Forelimb muscle (tissue), 1 donor: Measurements from ENCODE around the gene THRA. TPM values are rescaled to one million over a fixed set of nuclear protein-coding genes. Genes with fewer than 3 reads are reported as not detected.

Source experiments
- DNase-seq: peaks from one replicate; pipeline ENCODE4 v3.0.0-alpha.2; 2013; ENCODE audit warnings: low read depth
- polyA plus RNA-seq: library from polyadenylated mRNA; unstranded; fragments of 120-200 nt; gene quantifications from one replicate; pipeline ENCODE4 v1.2.1, GENCODE V29; 2013; ENCODE audit not compliant: insufficient read length

THRA gene
- polyA plus RNA-seq: 72.2 TPM

DNA sequence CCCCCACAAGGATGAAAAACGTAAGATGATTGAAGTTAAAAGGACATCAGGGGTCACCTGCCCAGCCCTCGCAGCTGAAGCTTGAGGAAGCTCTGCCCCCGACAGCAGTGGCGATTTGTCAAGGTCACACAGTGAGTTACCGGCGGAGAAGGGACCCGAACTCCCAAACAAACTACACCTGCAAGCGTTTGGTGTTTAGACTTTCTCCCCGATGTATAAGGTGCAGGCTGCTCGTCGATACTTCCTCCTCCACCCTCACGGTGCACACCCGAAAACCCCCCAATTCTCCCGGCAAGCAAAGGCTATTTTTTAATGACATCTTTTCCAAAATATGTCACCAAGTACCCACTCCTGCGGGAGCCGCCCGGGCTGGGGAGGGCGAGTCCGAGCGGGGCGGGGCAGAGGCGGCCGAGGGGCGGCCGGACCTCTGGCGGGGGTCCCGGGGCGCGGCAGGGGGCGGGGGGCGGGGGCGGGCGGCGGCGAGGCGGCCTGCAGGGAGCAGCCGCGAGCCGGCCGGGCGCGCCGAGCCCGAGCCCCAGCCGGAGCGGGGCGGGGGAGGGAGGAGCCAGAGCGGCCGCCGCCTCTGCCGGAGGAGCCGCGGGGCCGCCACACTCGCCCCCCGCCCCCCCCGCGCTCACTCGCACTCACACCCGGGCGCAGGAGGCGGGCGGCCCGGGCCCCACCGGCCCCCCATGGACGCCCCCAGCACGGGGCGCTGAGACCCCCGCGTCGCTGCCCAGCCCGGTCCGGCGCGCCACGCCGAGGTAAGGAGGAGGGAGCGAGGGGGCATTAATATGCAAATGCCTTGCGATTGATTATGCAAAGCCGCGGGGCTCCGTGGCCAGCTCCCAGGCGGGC, at the start of gene THRA:
TSS of gene THRA (plus strand) at position 637 of the 858 bp plus-strand sequence. CDS start 11,524 bp downstream, outside the sequence.
- DNase-seq: no peak

- DNase-seq: no peak
These were observed 48.3 kb upstream of the THRA start for GRCh38 chr17:40014375-40014980.

- no peak for DNase-seq
These were observed 47.5 kb upstream of the THRA start, which contains the start of gene CSF3 for GRCh38 chr17:40015005-40015997. CSF3 (plus strand) TSS chr17:40015440; CDS start chr17:40015475, 35 bp downstream.

DNA sequence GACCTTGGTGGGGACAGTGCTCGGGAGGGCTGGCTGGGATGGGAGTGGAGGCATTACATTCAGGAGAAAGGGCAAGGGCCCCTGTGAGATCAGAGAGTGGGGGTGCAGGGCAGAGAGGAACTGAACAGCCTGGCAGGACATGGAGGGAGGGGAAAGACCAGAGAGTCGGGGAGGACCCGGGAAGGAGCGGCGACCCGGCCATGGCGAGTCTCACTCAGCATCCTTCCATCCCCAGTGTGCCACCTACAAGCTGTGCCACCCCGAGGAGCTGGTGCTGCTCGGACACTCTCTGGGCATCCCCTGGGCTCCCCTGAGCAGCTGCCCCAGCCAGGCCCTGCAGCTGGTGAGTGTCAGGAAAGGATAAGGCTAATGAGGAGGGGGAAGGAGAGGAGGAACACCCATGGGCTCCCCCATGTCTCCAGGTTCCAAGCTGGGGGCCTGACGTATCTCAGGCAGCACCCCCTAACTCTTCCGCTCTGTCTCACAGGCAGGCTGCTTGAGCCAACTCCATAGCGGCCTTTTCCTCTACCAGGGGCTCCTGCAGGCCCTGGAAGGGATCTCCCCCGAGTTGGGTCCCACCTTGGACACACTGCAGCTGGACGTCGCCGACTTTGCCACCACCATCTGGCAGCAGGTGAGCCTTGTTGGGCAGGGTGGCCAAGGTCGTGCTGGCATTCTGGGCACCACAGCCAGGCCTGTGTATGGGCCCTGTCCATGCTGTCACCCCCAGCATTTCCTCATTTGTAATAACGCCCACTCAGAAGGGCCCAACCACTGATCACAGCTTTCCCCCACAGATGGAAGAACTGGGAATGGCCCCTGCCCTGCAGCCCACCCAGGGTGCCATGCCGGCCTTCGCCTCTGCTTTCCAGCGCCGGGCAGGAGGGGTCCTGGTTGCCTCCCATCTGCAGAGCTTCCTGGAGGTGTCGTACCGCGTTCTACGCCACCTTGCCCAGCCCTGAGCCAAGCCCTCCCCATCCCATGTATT, 46.5 kb upstream of the THRA start:
- no peak for DNase-seq

DNA sequence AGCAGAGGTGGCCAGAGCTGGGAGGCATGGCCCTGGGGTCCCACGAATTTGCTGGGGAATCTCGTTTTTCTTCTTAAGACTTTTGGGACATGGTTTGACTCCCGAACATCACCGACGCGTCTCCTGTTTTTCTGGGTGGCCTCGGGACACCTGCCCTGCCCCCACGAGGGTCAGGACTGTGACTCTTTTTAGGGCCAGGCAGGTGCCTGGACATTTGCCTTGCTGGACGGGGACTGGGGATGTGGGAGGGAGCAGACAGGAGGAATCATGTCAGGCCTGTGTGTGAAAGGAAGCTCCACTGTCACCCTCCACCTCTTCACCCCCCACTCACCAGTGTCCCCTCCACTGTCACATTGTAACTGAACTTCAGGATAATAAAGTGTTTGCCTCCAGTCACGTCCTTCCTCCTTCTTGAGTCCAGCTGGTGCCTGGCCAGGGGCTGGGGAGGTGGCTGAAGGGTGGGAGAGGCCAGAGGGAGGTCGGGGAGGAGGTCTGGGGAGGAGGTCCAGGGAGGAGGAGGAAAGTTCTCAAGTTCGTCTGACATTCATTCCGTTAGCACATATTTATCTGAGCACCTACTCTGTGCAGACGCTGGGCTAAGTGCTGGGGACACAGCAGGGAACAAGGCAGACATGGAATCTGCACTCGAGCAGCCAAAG, 45.2 kb upstream of the THRA start:
- no peak for DNase-seq

DNA sequence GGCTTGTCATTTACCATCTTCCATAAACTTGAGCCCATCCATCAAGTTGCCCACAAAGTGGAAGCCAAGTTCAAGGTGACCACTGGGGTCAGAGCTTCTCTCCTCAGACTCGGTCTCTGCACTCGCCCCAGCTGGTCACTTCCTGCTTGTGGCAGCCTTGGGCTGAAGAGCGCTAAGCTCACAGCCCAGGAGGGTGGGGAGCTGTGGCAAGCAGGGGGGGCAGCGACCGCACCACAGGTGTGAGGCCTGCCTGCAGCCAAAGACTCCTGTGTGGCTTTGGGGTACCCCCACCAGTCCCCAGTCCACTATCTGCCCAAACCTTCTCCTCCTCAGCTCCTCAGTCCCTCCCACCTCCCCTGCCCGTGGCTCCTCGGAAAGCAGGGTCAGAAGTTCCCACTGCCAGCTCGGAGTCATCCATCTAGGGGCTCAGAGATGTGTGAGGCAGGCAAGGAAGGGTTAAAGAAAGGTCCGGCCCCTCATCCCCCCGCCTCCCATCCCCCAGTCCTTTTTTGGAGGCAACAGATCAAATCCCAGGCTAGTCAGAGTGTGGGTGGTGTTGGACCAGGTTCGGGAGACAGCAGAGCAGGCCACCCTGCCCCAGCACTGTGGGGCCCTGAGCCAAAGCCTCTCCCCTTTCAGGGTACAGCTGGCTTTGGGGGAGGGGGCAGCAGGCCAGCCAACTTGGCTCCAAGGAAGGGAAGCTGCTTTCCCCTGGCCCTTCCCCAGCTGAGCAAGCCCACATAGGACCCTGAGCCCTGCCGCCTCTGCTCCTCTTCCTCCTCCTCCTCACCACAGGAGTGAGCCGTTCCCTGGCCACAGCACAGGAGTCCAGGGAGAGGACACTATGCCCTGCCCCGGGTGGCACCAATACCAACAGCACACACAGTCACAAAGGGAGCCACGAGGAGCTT, 44.3 kb upstream of the THRA start:
- DNase-seq: no peak

- no peak for DNase-seq
These were observed 43.4 kb upstream of the THRA start for GRCh38 chr17:40019140-40019991.

- no peak for DNase-seq
These were observed 42.6 kb upstream of the THRA start for GRCh38 chr17:40020146-40020545.

- DNase-seq: no peak
These were observed 41.3 kb upstream of the THRA start for GRCh38 chr17:40021451-40021971.

- no peak for DNase-seq
These were observed 40.3 kb upstream of the THRA start for GRCh38 chr17:40022497-40022896.

DNA sequence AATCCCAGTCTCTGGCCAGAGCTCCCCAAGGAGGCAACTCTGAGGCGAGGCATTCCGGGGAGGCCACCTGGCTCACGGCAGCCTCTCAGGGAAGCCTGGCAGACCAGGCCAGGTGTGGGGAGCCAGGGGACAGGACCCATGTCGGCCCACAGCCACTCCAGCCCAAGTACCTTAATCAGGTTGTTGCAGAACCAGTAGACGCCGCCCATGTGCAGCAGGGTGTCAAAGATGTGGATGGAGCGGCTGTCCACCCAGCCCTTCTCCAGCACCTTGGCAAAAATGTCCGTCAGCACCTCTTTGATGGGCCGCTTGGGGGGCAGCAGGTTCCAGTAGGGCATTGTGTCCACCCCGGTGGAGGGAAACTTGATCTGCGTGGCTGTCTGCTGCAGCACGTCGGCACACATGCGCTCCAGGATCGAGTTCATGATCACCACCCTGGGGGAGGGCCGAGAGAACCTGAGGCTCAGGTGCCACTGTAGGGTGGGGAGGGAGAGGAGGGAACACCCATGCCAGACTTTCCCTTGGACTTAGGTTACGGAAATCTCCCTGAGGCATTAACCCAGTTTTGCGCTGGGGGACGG, 39.7 kb upstream of the THRA start:
- DNase-seq: no peak

GRCh38 chr17:40023590-40024292, 39.0 kb upstream of the THRA start:
- DNase-seq: no peak

DNA sequence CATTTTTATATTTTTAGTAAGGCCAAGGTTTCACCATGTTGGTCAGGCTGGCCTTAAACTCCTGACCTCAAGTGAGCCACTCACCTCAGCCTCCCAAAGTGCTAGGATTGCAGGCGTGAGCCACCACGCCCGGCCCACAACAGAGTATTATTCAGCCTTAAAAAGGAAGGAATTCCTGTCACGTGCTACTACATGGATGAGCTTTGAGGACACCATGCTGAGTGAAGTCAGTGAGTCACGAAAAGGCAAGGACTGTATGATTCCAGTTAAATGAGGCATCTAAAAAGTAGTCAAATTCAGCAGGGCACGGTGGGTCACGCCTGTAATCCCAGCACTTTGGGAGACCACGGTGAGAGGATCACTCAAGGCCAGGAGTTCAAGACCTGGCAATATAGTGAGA, 37.9 kb upstream of the THRA start:
- DNase-seq: no peak

DNA sequence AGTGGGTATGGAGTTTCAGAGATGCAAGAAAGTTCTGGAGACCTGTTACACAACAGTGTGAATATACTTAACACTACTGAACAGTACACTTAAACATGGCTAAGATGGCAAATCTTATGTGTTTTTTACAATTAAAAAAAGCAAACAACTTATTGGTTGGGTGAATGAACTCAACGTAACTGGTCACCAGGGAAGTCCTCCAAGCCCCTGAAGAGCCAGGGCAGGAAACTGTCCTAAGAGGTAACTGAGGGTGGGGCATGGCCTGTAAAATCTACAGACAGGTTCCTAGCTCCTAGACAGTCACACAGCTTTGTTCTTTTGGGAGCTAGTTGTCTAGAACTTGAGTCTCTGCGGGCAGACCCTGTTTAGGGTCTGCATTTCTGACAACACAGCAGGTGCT, 37.2 kb upstream of the THRA start:
- DNase-seq: no peak

GRCh38 chr17:40025991-40026815, 36.6 kb upstream of the THRA start:
- no peak for DNase-seq
